ENCODE data around the gene NUDT7.

NUDT7 gene

DNA sequence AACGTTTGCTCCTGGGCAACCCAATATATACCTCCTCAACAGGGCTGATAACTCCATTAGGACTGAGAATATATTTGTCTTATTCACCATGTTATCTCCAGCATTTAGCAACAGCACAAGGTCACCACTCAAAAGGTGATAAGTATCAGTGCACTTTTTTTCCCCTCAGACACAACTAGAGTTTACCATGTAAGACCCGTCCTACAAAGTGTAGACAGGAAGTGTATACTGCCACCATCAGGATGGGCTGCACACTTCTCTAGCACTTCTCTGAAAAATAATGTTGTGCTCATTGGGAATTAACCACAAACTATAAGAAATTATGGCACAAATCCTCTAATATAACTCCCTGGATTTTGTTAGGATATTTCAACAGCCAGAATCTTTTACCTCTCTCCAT lies 60.4 kb downstream of the NUDT7 start:
- Histone ChIP-seq H3K9ac (ENCODE audit: low read depth, low read length) (no peak overlapping the region), H3K9me3 (replicated peaks; ENCODE audit: low read length) (no peaks in the 10 kb centered on the region), H3K4me1 (ENCODE audit: control insufficient read depth, insufficient read depth, low read length) (peaks cover 4% of the 10 kb centered on the region), H3K36me3 (ENCODE audit: insufficient read depth, low read length) (no peaks in the 10 kb centered on the region), H3K27me3 (ENCODE audit: control insufficient read depth, insufficient read depth, low read length) (peaks cover 18% of the 10 kb centered on the region), H3K4me2 (ENCODE audit: low read length) (no peak overlapping the region), H3K4me3 (ENCODE audit: low read length) (no peak overlapping the region)

DNA sequence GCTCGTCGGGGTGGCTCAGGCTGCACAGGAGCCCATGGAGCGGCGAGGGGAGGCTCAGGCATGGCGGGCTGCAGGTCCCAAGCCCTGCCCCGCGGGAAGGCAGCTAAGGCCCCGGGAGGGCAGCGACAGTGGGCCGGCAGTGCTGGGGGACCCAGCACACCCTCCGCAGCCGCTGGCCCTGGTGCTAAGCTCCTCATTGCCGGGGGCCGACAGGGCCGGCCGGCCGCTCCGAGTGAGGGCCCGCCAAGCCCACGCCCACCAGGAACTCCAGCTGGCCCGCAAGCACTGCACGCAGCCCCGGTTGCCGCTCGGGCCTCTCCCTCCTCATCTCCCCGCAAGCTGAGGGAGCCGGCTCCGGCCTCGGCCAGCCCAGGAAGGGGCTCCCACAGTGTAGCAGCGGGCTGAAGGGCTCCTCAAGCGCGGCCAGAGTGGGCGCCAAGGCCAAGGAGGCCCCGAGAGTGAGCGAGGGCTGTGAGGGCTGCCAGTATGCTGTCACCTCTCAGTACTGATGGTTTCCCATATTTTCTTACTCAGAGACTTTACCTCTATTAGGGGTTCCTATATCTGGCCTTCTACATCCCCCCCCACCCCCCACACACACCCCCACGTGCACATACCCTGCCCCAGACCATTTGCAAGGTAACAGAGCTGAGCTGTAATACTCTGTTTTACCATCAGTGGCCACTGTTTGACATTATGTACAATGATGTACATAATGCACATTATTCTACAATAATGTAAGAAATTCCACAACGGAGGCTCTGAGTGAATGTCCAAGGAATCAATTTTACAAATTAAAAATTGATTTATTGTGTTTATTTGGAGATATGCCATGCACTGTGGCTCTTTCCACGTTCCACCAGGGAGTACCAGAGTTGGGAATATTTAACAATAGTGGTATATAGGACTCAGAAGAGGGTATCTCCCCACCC lies 62.4 kb downstream of the NUDT7 start:
- Histone ChIP-seq H3K9ac (ENCODE audit: low read depth, low read length) (no peak overlapping the region), H3K27me3 (ENCODE audit: control insufficient read depth, insufficient read depth, low read length) (peaks cover 37% of the 10 kb centered on the region), H3K4me3 (ENCODE audit: low read length) (no peak overlapping the region), H3K9me3 (replicated peaks; ENCODE audit: low read length) (no peaks in the 10 kb centered on the region), H3K4me2 (ENCODE audit: low read length) (no peak overlapping the region), H3K4me1 (ENCODE audit: control insufficient read depth, insufficient read depth, low read length) (peaks cover 9% of the 10 kb centered on the region), H3K36me3 (ENCODE audit: insufficient read depth, low read length) (no peaks in the 10 kb centered on the region)

DNA sequence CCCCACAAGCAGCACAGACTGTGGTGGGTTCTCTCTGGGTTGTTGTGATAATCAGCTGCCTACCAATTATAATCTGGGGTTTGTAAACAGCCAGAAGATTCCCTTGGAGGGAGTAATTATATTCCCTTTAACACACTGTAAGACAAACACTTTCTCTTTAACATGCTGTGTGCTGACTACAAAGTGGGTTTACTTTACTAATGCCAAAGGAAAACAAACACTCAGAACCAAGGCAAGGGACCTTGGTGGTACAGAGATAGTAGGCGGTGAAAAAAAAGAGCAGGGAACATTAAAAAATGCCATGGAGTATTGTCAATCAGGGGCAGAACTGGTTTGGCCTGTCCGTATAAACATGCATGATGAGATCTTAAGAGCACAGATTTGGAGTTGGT lies 63.1 kb downstream of the NUDT7 start:
- Histone ChIP-seq H3K4me1 (ENCODE audit: control insufficient read depth, insufficient read depth, low read length) (peaks cover 5% of the 10 kb centered on the region), H3K9ac (ENCODE audit: low read depth, low read length) (no peak overlapping the region), H3K4me2 (ENCODE audit: low read length) (no peak overlapping the region), H3K27me3 (ENCODE audit: control insufficient read depth, insufficient read depth, low read length) (peaks cover 43% of the 10 kb centered on the region), H3K36me3 (ENCODE audit: insufficient read depth, low read length) (no peaks in the 10 kb centered on the region), H3K9me3 (replicated peaks; ENCODE audit: low read length) (no peaks in the 10 kb centered on the region), H3K4me3 (ENCODE audit: low read length) (no peak overlapping the region)

DNA sequence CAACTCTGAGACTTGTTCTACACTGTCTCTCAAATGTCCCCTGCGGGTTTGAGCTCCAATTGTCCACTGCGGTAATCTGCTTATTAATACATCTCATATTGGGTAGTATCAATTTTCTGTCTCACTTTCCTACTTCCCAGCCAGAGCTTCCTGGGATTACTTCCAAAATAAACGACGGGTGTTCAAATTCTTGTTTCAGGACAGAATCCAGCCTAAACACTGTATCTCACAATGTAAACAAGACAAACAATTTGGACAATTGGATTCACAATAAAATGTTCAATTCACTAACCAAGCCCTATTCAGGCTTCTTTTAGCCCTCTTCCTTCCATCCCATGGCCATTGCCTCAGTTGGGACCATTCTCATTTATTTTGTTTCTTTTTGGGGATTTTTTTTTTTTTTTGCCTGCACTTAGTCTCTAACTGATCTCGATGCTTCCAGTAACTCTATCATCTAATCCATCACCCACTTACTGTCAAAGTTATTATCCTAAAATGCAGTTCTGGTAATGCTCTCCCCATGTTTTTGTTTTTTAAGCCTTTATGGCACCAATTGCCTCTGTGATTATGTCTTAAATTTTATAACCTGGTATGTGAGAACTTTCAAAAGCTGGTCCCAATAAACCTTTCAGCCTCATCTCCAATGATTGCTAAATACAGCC lies 64.0 kb downstream of the NUDT7 start:
- H3K4me2 ChIP-seq (ENCODE audit: low read length), result no peak overlapping the region
- no peaks in the 10 kb centered on the region for H3K36me3 ChIP-seq (ENCODE audit: insufficient read depth, low read length)
- peaks cover 51% of the 10 kb centered on the region for H3K27me3 ChIP-seq (ENCODE audit: control insufficient read depth, insufficient read depth, low read length)
- H3K4me3 ChIP-seq (ENCODE audit: low read length), result no peak overlapping the region
- no peaks in the 10 kb centered on the region for H3K9me3 ChIP-seq (replicated peaks; ENCODE audit: low read length)
- no peak overlapping the region for H3K9ac ChIP-seq (ENCODE audit: low read depth, low read length)
- peaks cover 5% of the 10 kb centered on the region for H3K4me1 ChIP-seq (ENCODE audit: control insufficient read depth, insufficient read depth, low read length)

DNA sequence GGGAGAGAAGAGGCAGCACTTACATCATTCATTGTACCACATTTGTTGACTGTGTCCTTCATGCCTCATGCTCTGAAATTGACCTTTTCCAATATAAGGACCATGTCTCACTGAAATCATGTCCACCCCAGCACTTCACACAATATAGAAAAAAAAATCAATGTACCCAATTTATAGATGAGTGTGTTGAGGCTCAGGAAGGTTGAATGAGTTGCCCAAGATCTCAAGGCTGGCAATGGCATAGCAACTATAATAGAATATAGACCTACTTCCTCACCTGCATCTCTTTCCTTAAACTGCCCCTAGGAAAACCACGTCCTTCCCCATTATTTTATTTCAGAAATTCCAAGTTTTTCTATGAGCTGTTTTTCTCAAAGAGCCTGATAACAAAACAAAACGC lies 65.1 kb downstream of the NUDT7 start:
- Histone ChIP-seq H3K9me3 (replicated peaks; ENCODE audit: low read length) (no peaks in the 10 kb centered on the region), H3K4me3 (ENCODE audit: low read length) (no peak overlapping the region), H3K27me3 (ENCODE audit: control insufficient read depth, insufficient read depth, low read length) (peaks cover 53% of the 10 kb centered on the region), H3K4me2 (ENCODE audit: low read length) (no peak overlapping the region), H3K36me3 (ENCODE audit: insufficient read depth, low read length) (no peaks in the 10 kb centered on the region), H3K4me1 (ENCODE audit: control insufficient read depth, insufficient read depth, low read length) (peaks cover 5% of the 10 kb centered on the region), H3K9ac (ENCODE audit: low read depth, low read length) (no peak overlapping the region)

DNA sequence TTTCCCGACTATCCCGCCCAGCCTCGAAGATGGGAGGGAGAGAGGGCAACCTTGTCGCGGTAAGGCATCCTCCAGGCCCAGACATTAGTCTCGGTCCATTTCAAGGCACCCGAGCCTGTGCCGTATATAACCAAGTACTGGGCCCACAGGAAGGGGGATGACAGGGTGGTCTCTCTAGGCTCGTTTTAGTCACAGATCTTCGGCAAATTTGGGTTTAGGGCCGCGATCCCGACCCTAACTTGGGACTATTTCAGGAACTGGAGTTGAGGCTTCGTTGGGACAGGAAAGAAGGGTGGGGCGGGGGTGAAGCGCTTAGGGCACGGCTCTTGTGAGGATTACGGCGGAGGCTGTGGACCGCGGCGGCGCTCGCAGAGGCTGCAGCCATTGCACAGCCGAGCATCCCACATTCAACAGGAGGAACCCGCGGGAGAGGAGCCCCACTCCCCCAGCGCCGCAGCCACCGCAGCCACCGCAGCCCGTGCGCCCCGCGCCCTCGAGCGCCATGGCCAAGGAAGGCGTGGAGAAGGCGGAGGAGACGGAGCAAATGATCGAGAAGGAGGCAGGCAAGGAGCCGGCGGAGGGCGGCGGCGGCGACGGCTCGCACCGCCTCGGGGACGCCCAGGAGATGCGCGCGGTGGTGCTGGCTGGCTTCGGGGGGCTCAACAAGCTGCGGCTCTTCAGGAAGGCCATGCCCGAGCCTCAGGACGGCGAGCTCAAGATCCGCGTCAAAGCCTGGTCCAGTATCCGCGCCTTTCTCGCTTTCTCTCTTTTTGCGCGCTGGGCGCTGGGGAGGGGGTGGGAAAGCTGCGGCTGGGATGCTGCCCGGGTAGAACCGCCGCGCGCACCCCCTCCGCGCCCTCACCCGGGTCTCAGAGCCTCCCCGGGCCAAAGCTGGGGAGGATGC lies 66.1 kb downstream of the NUDT7 start, which contains the start of gene VAT1L:
Gene VAT1L, plus strand, starts transcription at position 384 of the 904 bp plus-strand sequence. Its CDS starts 119 bp downstream, at position 503.
- Histone ChIP-seq H3K9ac (ENCODE audit: low read depth, low read length) (no peak within 1 kb of the TSS), H3K27me3 (ENCODE audit: control insufficient read depth, insufficient read depth, low read length) (peaks cover 53% of the 10 kb centered on the region), H3K4me2 (ENCODE audit: low read length) (peak within 1 kb of the TSS; percentile 80), H3K4me3 (ENCODE audit: low read length) (peak within 1 kb of the TSS; percentile 70), H3K36me3 (ENCODE audit: insufficient read depth, low read length) (no peaks in the 10 kb centered on the region), H3K9me3 (replicated peaks; ENCODE audit: low read length) (no peaks in the 10 kb centered on the region), H3K4me1 (ENCODE audit: control insufficient read depth, insufficient read depth, low read length) (peaks cover 5% of the 10 kb centered on the region)

DNA sequence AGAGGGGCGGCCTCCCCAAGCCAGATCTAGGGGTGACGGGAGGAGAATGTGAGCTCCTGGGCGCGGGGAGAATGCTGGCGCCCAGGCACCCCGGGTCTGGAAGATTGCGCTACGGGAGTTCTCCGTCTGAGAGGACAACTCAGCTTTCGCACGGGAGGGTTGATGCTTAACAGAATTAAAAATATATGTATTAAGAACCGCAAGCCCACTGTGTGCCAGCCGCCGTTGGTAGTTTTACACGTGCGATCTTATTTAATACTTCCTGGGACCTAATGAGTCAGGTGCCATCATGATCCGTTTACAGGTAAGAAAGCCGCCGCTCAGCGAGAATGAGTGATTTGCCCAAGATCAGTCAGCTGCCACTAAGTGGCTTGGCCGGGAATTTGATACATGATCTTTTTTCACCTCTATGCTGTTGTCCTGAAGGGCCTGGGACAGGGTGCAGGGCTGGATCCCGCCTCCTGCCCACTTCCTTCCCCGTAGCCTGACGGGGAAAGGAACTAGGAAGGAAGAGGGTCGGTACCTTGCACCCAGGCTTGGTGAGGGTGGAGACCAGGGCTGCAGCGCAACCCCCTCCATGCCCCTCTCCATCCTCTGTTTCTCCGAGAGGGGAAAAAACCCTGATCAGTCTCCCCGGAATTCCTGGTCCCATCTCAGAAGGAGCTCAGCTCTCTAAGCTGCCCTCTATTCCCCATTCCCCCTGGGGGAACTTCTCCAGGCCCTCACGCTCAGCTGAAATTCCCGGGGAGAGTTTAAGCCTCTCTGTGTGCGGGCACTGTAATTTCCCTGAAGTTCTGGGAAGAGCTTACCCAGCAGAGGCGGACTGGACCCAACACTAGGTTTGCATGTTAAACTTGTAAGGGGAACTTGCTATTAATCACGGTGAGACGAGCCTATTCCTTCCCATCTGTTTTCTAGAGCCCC lies 67.0 kb downstream of the NUDT7 start:
- Histone ChIP-seq H3K27me3 (ENCODE audit: control insufficient read depth, insufficient read depth, low read length) (peaks cover 53% of the 10 kb centered on the region), H3K9ac (ENCODE audit: low read depth, low read length) (no peak overlapping the region), H3K4me2 (ENCODE audit: low read length) (peak overlapping the region; percentile 80), H3K4me3 (ENCODE audit: low read length) (peak overlapping the region; percentile 70), H3K4me1 (ENCODE audit: control insufficient read depth, insufficient read depth, low read length) (peaks cover 5% of the 10 kb centered on the region), H3K9me3 (replicated peaks; ENCODE audit: low read length) (no peaks in the 10 kb centered on the region), H3K36me3 (ENCODE audit: insufficient read depth, low read length) (no peaks in the 10 kb centered on the region)

DNA sequence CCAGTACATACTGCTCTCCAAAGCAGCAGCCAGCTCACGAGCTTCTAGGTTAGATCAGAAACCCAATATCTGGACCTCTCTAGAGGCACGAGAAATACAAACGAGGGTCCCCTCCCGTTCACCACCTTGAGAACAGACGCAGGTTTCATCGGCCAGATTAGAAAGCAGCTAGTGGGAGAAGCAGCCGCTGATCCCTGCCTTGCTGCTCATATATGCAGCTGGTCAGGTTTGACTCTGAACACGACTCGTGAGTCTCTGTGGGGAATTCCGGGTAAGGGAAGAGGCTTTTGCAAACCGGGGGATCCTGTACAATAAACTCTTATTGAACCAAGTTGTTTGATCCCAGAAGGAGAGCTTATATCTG lies 67.7 kb downstream of the NUDT7 start:
- Histone ChIP-seq H3K4me2 (ENCODE audit: low read length) (no peak overlapping the region), H3K9me3 (replicated peaks; ENCODE audit: low read length) (no peaks in the 10 kb centered on the region), H3K4me3 (ENCODE audit: low read length) (no peak overlapping the region), H3K36me3 (ENCODE audit: insufficient read depth, low read length) (no peaks in the 10 kb centered on the region), H3K27me3 (ENCODE audit: control insufficient read depth, insufficient read depth, low read length) (peaks cover 53% of the 10 kb centered on the region), H3K9ac (ENCODE audit: low read depth, low read length) (no peak overlapping the region), H3K4me1 (ENCODE audit: control insufficient read depth, insufficient read depth, low read length) (peaks cover 5% of the 10 kb centered on the region)

DNA sequence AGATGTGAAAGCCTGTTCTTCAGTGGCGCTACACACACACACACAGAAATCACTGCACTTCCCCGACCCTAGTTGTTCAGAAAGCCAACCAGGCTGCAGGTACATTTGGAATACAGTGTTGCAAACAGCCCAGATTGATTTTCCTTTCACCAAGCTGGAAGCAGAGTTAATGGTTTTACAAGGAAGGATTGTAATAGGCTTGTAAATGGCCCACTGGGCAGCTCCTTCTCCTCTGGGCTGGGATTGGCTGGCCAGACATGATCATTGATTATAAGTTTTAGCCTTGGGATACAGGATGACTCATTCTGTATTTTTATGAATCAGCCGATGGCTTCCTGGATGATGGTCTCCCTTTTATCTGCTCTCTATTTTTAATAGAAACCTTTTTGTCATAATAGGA lies 68.6 kb downstream of the NUDT7 start:
- no peak overlapping the region for H3K9ac ChIP-seq (ENCODE audit: low read depth, low read length)
- H3K4me3 ChIP-seq (ENCODE audit: low read length), result no peak overlapping the region
- peaks cover 5% of the 10 kb centered on the region for H3K4me1 ChIP-seq (ENCODE audit: control insufficient read depth, insufficient read depth, low read length)
- peaks cover 48% of the 10 kb centered on the region for H3K27me3 ChIP-seq (ENCODE audit: control insufficient read depth, insufficient read depth, low read length)
- H3K9me3 ChIP-seq (replicated peaks; ENCODE audit: low read length), result no peaks in the 10 kb centered on the region
- H3K36me3 ChIP-seq (ENCODE audit: insufficient read depth, low read length), result no peaks in the 10 kb centered on the region
- no peak overlapping the region for H3K4me2 ChIP-seq (ENCODE audit: low read length)

All from skeletal muscle satellite cell (primary cell).